GM21737 (cell line): Measurements from ENCODE around the gene CAMSAP1.

Experiments used
- ATAC-seq: cut with Tn5 transposase; IDR thresholded peaks from one replicate; pipeline ENCODE4 v1.9.1; 2021; ENCODE audit warnings: mild to moderate bottlenecking, moderate library complexity; ENCODE audit not compliant: unreplicated experiment

Gene CAMSAP1

DNA sequence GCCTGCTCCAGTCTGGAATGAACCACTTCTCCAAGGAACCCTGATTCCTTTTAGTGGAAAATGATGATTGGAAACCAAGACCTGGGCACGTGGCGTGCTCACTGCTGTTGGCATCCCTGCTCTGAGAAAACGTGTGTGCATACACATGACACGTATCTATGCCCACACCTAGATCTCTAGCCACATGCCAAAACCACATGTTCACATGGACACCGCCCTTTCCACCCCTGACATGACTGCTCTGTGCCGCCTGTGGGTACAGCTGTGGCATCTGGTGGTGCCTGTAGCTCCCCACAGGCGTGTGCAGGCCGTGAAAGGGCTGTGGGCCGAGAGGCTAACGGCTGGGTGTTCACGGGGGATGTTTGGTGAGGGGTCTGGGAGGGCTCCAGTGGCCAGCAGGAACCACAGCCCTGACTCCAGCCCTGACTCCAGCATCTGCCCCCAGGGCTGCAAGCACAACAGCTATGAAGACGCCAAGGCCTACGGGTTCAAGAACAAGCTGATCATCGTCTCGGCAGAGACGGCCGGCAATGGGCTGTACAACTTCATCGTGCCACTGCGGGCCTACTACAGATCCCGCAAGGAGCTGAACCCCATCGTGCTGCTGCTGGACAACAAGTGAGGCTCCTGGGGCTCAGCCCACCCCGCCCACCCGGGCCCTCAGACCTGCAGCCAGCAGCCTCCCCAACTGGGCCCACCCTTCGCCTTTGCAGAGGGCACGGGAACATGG is 130.3 kb downstream of the CAMSAP1 start:
- no peak for ATAC-seq

DNA sequence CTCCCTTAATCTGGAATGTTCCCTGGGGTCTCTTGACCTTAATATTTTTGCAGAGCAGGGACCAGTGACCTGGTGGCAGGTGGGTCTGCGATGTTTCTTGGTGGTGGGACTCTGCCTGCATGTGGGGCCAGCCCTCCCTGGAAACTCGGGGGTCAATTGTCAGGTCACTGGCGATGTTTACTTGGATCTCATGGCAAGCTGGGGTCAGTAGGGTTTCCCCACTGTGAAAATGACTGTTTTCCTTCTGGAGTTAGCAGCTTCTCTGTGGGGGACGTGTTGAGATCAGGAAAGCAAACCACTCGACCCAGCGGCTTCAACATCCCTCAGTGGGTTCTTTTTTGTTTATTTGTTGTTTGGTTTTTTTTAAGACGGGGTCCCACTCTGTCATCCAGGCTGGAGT is 131.4 kb downstream of the CAMSAP1 start:
- ATAC-seq: no peak

DNA sequence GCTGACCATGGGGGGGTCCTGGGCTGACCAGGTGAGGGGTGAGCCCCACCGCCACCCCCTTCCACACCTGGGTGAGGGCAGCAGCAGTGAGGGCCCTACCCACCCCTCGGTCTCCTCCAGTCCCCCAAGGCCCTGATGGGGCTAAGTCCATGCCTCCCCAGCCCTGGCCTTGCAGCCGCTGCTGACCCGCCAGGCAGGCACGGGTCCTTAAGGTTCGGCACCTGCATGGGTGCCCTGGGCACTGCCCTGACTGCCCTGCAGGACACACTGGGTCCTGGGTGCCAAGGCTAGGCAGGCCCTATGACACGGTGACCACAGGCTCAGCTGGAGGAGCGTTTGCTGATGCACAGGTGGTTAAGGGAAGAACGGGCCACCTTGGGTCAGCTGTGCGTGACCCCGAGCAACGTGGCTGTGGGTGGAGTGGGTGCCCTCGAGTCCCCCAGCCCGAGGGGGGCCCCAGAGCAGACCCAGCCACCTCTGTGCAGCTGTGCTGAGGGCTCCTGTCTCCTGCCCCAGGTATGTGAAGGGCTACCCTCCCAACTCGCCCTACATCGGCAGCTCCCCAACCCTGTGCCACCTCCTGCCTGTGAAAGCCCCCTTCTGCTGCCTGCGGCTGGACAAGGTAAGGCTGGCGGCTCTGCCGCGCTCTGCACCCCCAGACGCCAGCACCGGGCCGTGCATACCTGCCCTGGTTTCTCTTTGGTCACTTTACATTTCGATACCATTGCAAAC is 132.4 kb downstream of the CAMSAP1 start:
- no peak for ATAC-seq

DNA sequence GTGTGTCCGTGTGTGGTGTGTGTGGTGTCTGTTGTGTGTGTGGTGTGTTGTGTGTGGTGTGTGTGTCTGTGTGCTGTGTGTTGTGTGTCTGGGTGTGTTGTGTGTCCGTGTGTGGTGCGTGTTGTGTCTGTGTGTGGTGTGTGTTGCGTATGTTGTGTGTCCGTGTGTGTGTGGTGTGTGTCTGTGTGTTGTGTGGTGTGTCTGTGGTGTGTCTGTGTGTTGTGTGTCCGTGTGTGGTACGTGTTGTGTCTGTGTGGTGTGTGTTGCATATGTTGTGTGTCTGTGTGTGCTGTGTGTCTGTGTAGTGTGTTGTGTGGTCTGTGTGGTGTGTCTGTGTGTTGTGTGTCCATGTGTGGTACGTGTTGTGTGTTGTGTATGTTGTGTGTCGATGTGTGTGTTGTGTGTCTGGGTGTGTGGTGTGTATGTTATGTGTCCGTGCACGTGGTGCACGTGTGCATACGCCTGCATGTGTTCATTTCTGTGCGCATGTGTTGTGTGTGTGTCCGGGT is 133.1 kb downstream of the CAMSAP1 start:
- no peak for ATAC-seq

DNA sequence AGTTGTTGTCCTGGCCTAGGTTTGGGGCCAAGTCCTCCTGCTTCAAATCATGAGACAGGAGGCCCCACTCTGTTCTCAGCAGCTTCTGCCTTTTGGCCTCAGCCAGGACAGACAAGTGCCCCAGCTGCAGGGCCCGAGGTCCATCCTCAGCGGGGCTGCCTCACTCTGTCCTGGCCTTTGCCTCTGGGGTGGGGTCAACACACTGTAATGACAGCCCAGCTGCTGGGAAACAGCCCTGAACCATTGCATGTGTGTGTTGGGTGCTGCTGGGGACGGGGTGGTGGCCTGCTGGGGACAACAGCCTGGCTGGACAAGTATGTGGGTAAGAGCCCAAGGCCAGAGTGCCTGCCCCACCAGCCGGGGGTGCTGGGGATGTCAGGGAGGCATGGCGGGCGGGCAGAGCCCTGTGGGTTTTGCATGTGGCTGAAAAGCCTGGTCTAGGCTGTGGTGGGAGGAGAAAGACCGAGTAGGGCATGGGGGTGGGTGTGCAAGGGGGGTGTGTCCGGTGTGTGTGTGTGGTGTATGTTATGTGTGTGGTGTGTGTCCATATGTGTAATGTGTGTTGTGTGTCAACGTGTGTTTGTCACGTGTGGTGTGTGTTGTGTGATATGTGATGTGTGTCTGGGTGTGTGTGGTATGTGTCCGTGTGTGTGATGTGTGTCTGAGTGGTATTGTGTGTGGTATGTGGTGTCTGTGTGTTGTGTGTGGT is 133.7 kb downstream of the CAMSAP1 start:
- ATAC-seq: no peak

DNA sequence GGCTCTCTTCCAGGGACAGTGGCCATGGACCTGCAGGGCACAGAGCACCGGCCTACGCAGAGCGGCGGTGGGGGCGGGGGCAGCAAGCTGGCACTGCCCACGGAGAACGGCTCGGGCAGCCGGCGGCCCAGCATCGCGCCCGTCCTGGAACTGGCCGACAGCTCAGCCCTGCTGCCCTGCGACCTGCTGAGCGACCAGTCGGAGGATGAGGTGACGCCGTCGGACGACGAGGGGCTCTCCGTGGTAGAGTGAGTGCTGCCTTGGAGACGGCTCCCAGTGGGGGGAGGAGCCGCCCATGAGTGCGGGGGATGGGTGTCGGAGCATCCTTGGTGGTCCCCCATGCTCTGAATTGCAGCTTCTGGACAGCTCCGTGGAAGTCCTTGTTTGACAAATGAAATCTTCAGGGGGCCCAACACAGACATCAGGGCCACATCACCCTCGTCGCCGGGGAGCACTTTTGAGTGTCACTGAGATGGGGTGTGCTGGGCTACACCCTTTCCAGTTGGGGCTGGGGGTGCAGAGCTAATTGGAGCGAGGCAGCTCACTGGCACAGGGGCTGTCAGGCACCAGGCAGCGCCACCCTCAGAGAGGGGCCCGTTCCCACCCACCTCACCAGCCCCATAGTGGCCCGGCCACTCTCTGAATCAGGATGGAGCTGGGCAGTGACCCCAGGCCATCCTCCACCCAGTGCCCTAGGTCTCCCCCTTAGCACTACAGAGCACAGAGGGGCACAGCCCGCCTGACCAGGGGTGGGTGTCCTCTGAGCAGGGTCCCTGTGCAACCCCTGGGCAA is 134.4 kb downstream of the CAMSAP1 start:
- ATAC-seq: no peak

DNA sequence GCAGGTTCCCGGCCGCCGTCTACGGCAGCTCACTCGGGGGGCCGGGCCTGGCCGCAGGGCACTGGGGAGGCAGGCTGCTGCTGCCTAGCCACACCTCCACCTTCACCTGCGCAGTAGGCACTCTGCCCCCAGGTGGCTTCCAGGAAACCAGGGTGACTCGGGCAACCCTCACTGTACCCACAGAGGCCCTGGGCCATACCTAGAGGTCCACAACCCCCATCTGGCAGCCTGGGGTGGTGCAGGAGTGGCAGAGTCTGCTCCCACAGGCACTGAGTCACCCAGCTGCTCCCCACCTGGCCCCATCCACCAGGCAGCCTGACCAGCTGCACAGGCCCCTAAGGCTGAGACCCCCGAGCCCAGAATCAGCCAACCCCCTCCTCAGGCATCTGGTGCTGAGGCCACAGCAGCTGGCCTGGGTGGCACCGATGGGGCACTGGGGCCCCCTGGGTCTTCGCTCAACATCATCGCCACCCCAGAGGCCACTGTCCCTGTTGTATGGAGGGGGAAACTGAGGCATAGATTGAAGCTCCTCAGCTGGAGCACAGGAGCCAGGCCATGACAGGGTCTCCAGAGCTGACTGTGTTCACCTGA is 135.2 kb downstream of the CAMSAP1 start:
- no peak for ATAC-seq

DNA sequence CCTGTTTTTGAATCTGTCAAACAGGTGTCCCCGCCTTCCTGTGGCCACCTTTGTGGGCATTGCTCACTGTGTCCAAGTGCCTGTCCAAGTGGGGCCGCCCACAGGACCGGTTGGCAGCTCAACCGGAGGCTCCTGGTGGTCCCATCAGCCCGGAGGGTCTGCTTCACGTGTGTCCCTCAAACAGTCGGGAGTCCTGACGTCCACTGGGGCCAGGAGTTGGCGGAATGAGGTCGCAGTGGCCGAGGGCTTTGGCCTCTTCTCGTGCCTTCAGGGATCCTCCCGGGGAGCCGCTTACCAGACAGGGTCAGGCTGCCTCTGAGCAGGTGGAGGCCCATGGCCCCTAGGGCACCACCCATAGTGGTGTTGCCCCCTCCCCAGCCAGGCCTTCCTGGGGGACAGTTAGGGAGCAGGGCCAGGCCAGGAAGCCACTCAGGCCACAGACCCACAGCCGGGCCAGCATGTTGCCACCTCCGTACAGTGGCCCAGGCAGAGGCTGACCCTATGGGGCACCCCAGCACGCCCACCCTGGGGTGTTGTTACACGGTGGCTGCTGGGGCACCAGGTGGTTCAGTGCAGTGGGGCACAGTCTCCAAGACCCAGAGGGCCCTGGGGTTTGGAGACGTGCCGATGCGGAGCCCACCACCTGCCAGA is 135.8 kb downstream of the CAMSAP1 start:
- no peak for ATAC-seq

DNA sequence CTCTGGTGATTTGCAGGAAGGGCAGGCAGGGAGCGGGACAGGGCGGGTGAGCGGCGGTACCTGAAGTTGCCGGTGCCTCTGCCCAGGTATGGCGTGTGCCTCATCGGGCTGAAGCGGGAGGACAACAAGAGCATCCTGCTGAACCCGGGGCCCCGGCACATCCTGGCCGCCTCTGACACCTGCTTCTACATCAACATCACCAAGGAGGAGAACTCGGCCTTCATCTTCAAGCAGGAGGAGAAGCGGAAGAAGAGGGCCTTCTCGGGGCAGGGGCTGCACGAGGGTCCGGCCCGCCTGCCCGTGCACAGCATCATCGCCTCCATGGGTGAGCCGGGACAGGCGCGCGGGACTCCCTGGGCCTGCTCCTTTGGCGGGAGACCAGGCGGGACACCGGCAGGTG is 136.6 kb downstream of the CAMSAP1 start:
- ATAC-seq: no peak

DNA sequence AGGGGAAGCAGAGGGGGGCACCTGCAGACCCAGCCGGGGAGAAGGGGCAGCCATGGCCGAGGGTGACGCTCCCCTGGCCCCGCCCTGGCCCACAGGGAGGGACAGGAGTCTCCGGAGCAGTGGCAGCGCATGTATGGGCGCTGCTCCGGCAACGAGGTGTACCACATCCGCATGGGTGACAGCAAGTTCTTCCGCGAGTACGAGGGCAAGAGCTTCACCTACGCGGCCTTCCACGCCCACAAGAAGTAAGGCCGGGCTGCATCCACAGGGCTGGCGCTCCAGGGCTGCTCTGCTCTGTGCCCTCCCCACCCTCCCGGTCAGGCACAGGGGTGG is 137.2 kb downstream of the CAMSAP1 start:
- no peak for ATAC-seq

DNA sequence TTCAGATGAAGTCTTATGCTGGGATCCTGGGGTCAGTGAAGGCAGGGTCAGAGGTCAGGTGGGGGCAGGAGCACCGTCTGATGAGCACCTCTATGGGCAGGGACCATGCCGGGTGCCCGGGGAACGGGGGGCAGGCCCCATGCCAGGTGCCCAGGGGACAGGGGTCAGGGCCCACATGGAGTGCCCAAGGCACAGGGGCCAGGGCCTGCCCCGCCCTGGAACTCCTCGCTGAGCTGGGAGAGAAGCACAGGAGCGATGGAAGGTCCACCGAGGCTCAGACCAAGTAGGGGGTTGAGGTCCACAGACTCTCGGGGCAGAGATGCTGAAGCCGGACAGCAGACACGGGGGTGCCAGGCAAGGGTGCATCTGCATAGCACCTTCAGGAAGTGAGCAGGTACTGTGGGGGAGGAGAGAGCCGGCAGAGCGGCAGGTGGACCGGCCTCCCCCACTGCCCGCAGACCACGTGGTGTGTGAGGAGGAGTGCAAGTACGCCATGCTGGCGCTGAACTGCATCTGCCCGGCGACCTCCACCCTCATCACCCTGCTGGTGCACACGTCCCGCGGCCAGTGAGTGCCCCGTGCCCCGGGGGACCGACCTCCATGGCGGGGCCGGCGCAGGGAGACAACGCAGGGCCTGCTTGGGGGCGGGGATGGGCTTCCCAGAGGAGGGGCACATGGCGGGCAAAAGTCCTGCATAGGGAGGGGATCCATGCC is 137.7 kb downstream of the CAMSAP1 start:
- no peak for ATAC-seq

DNA sequence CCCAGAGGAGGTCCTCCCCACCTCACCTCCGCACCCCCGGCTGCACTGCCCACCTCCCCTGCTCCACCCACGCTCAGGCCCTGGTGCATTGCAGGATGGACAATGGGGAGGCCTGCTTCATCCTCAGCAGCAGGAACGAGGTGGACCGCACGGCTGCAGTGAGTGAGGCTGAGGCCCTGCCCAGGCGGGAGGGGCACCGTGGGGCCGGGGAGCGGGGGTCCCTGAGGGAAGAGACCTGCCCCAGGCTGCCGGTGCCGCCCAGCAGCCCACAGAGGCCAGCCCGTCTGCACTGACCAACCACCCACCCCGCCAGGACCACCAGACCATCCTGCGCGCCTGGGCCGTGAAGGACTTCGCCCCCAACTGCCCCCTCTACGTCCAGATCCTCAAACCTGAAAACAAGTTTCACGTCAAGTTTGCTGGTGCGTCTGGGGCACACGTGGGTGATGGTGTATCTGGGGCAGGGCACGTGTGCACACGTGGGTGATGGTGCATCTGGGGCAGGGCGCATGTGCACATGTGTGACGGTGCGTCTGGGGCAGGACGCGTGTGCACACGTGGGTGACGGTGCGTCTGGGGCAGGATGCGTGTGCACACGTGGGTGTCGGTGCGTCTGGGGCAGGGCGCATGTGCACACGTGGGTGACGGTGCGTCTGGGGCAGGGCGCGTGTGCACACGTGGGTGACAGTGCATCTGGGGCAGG is 138.7 kb downstream of the CAMSAP1 start:
- ATAC-seq: no peak

DNA sequence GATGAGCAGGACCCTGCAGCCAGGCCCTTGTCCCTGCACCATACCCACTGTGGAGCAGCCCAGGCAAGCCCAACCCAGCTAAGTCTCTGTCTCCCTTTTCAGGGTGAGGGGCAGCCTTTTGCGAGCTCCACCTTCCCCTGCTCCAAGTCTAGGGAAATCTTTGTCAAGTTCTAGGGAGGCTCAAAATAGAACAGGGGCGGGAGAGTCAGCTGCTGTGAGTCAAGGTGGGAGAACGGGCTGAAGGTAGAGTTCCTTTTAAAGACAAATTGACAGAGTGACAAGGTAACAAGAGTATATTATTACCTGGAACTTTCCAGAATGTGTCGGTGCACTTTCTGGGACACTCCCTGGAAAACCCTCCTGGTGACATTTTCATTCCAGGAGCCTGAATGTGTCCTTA is 140.6 kb downstream of the CAMSAP1 start:
- ATAC-seq: no peak

DNA sequence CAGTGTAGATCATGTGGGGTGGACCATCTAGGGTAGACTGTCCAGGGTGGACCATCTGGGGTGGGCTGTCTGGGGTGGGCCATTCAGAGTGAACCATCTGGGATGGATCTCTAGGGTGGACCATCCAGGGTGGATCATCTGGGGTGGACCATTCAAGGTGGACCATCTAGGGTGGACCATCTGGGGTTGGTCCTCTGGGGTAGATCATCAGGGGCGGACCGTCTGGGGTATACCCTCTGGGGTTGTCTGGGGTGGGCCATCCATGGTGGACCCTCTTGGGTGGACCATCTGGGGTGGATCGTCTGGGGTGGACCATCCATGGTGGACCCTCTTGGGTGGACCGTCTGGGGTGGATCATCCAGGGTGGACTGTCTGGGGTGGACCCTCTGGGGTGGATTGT is 141.1 kb downstream of the CAMSAP1 start:
- no peak for ATAC-seq

DNA sequence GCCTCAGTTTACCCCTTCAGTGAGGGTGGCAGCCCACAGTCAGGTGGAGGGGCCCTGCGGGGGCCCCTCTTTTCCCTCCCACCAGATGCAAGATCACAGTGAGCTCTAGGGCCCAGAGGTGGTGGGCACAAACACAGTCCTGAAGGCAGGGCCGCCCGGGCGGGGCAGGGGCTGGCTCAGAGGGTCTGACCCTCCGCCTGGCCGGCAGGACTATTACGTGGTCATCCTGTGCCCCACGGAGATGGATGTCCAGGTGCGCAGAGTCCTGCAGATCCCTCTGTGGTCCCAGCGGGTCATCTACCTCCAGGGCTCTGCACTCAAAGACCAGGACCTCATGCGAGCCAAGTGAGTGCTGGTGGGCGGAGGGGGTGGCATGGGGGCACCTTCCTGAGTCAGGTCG is 141.9 kb downstream of the CAMSAP1 start:
- no peak for ATAC-seq

DNA sequence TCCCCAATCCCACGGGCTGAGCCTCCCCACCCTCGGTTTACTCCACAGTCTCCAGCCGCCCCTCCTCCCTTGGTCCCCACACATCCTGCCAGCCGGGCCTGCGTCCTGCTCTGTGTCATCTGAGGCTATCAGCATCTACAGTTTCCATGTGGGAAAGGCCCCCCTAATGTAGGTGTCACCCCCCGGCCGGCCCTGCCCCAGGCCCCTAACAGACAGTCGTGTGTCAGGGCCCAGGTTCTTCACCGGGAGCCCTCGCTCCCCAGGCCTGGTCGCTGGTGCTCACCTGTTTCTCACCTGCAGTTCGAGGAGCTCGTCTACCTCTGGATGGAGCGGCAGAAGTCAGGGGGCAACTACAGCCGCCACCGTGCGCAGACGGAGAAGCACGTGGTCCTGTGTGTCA is 142.6 kb downstream of the CAMSAP1 start:
- no peak for ATAC-seq

DNA sequence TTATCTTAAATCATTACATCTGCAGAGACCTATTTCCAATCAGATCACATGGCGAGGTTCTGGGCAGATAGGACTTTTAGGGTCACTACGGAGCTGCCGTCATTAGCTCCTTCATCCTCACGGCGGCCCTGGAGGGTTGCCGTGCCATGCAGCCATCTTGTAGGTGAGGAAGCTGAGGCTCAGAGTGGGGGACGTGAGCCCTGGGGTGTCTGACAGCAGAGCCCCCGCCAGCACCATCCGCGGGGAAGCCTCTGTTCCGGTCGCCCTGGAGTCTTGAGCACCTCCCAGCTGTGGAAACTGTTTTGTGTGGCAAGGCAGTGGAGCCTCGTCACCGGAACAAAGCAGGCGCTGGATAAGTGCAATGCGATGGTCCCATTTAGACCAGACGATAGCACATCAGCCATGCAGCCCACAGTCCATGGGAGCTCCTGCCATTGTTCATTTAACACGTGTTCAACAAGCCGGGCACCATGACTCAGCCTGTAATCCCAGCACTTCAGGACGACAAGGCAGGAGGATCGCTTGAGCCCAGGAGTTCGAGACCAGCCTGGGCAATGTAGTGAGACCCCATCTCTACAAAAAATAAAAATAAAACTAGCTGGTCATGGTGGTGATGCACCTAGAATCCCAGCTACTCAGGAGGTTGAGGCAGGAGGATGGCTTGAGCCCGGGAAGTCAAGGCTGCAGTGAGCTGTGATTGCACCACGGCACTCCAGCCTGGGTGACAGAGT is 143.5 kb downstream of the CAMSAP1 start:
- no peak for ATAC-seq

DNA sequence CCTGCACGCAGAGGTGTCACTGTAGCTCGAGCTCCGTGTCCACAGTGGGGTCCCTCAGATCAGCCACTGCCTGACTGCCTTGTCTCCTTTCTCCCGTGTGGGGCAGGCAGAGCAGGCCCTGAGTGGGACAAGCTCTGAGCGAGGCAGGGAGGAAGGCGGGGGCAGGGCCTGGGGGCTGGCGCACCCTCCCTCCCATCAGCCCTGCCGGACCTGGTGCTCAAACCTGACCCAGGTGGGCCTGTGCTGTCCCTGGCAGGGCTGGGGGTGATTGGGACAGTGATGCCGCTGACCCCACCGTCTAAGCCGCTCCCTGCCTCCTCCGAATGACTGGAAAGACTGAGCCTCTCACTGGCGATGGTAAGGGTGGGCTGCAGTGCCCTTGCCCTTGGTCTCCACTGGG is 144.4 kb downstream of the CAMSAP1 start:
- no peak for ATAC-seq

DNA sequence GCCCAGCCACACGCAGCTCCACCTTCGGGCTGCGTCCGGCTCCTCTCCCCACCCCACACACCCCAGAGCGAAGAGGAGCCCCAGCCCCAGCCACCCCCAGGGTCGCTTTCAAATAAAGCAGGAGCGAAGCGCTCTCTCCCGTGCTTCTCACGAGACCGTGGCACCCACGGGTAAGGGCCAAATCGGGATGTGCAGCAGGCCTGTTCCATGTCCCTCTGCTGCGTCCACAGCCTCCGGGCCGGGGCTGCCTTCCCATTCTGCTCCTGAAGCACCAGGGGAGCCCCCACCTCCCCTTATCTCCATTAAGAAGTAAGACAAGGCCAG is 145.5 kb downstream of the CAMSAP1 start:
- no peak for ATAC-seq
